GM21723 (cell line): ENCODE measurements around the gene MMP23B.
"Not testable (repeated sequence)": the region's sequence is repeated elsewhere in the genome, so short reads cannot be mapped to it uniquely, and the experiment has no call there.

Experiments used
- ATAC-seq: cut with Tn5 transposase; IDR thresholded peaks from one replicate; pipeline ENCODE4 v1.9.1; 2021; ENCODE audit warnings: mild to moderate bottlenecking, moderate library complexity; ENCODE audit not compliant: unreplicated experiment

Gene MMP23B

GRCh38 chr1:1631782-1632420 lies at the start of gene MMP23B:
TSS of gene MMP23B (plus strand) at chr1:1632173. CDS start at chr1:1632219, 46 bp downstream.
- ATAC-seq, result no peak

GRCh38 chr1:1582585-1583346 lies 49.2 kb upstream of the MMP23B start:
- no peak for ATAC-seq

- no peak for ATAC-seq
Observed at GRCh38 chr1:1583347-1584010, 48.5 kb upstream of the MMP23B start.

- no peak for ATAC-seq
Observed at GRCh38 chr1:1591452-1591851, 40.5 kb upstream of the MMP23B start.

GRCh38 chr1:1593834-1594601 lies 38.0 kb upstream of the MMP23B start:
- no peak for ATAC-seq

GRCh38 chr1:1594602-1595260 lies 37.2 kb upstream of the MMP23B start:
- no peak for ATAC-seq

GRCh38 chr1:1595341-1595740 lies 36.6 kb upstream of the MMP23B start:
- ATAC-seq, result not testable (repeated sequence)

GRCh38 chr1:1596493-1597274 lies 35.3 kb upstream of the MMP23B start:
- ATAC-seq, result no peak

GRCh38 chr1:1597275-1597930 lies 34.6 kb upstream of the MMP23B start:
- no peak for ATAC-seq

GRCh38 chr1:1598051-1598719 lies 33.8 kb upstream of the MMP23B start:
- no peak for ATAC-seq

GRCh38 chr1:1598720-1599029 lies 33.3 kb upstream of the MMP23B start:
- ATAC-seq, result no peak

- no peak for ATAC-seq
Observed at GRCh38 chr1:1599030-1599934, 32.7 kb upstream of the MMP23B start.

GRCh38 chr1:1599935-1600860 lies 31.8 kb upstream of the MMP23B start, which contains the start of gene FNDC10:
TSS of gene FNDC10 (minus strand) at chr1:1600135. CDS start at chr1:1600015, 120 bp downstream.
- ATAC-seq, result no peak

GRCh38 chr1:1600861-1601563 lies 31.0 kb upstream of the MMP23B start:
- no peak for ATAC-seq

- ATAC-seq, result no peak
Observed at GRCh38 chr1:1601564-1602303, 30.2 kb upstream of the MMP23B start.
